Liver (tissue), 3 donors: ENCODE results near the gene LSAMP.

Experiments used
- ATF3 ChIP-seq: IDR thresholded peaks from 2 replicates; pipeline ENCODE4 v1.6.1; 2016; ENCODE audit warnings: antibody characterized with exemption
- CTCF ChIP-seq: fragments of 150-350 bp; IDR thresholded peaks from 2 replicates; pipeline ENCODE4 v1.5.1; 2017; ENCODE audit warnings: improper control_type of control experiment, low read depth, low read length; ENCODE audit not compliant: missing input control
- GABPA ChIP-seq, 2 donors: IDR thresholded peaks in 1 of 2; conservative IDR thresholded peaks in 1 of 2; 2 replicates each; pipeline ENCODE4 v1.6.1; 2016; ENCODE audit warnings: antibody characterized with exemption in 2 of 2, mild to moderate bottlenecking in 1 of 2, moderate library complexity in 1 of 2
- MAX ChIP-seq: IDR thresholded peaks from 2 replicates; pipeline ENCODE4 v1.6.1; 2016; ENCODE audit warnings: antibody characterized with exemption
- RAD21 ChIP-seq, 2 donors: IDR thresholded peaks; 2 replicates each; pipeline ENCODE4 v1.6.1; 2016; ENCODE audit warnings: antibody characterized with exemption in 2 of 2, mild to moderate bottlenecking in 2 of 2
- donor health status: healthy.
- donor health status: healthy.

- TF ChIP-seq CTCF (no peak), GABPA (IDR thresholded peaks at IDR 0.05 in 1 of 2, conservative IDR thresholded peaks at IDR 0.05 in 1 of 2) (no peak), RAD21 (IDR thresholded peaks at IDR 0.05) (no peak), ATF3 (no peak), MAX (no peak)
These were observed 103.4 kb downstream of the LSAMP start for GRCh38 chr3:116341899-116342298.
